ENCODE results near the gene MED13L.

Gene MED13L

DNA sequence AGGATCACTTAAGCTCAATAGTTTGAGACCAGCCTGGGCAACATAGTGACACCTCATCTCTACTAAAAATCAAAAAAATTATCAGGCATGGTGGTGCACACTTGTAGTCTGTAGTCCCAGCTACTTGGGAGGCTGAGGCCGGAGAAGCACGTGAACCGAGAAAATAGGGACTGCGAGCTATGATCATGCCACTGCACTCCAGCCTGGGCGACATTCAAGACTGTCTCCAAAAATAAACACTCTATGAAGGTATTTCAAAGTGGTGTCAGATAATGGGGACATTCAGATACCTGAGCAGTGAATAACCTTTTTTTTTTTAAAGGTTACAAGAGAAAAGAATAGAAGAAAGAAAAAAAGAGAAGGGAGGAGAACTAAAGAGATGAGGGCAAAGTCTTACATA lies 98.1 kb downstream of the MED13L start:
- TF ChIP-seq, protein P1, sequence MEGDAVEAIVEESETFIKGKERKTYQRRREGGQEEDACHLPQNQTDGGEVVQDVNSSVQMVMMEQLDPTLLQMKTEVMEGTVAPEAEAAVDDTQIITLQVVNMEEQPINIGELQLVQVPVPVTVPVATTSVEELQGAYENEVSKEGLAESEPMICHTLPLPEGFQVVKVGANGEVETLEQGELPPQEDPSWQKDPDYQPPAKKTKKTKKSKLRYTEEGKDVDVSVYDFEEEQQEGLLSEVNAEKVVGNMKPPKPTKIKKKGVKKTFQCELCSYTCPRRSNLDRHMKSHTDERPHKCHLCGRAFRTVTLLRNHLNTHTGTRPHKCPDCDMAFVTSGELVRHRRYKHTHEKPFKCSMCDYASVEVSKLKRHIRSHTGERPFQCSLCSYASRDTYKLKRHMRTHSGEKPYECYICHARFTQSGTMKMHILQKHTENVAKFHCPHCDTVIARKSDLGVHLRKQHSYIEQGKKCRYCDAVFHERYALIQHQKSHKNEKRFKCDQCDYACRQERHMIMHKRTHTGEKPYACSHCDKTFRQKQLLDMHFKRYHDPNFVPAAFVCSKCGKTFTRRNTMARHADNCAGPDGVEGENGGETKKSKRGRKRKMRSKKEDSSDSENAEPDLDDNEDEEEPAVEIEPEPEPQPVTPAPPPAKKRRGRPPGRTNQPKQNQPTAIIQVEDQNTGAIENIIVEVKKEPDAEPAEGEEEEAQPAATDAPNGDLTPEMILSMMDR (IDR thresholded peaks at IDR 0.05; ENCODE audit: low read length, missing control alignments): no peak
- no peak for DNase-seq (ENCODE audit: low read depth)
- H3K4me3 ChIP-seq (replicated peaks; ENCODE audit: low read depth, low read length): no peak overlapping the region

GRCh38 chr12:116177017-116177416 lies 100.5 kb downstream of the MED13L start:
- H3K4me3 ChIP-seq (replicated peaks; ENCODE audit: low read depth, low read length): no peak overlapping the region
- TF ChIP-seq, protein P1 (IDR thresholded peaks at IDR 0.05; ENCODE audit: low read length, missing control alignments): no peak
- no peak for DNase-seq (ENCODE audit: low read depth)

DNA sequence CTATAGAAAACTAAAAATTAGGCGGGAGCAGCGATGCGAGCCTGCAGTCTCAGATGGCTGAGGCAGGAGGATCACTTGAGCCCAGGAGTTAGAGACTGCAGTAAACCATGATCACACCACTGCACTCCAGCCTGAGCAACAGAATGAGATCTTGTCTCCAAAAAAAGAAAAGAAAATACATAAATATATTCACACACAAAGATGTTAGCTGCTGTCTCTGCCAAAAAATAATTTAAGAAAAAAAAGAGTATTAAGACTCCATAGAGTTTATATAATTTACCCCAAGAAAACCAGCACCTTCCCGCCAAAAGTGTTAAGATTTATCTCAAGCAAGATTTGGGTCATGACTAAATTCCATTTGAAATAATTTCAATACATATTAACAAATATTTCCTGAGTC lies 102.6 kb downstream of the MED13L start:
- no peak for DNase-seq (ENCODE audit: low read depth)
- H3K4me3 ChIP-seq (replicated peaks; ENCODE audit: low read depth, low read length): no peak overlapping the region
- TF ChIP-seq, protein P1 (IDR thresholded peaks at IDR 0.05; ENCODE audit: low read length, missing control alignments): no peak

GRCh38 chr12:116174006-116174405 lies 103.5 kb downstream of the MED13L start:
- H3K4me3 ChIP-seq (replicated peaks; ENCODE audit: low read depth, low read length): no peak overlapping the region
- DNase-seq (ENCODE audit: low read depth): no peak
- TF ChIP-seq, protein P1 (IDR thresholded peaks at IDR 0.05; ENCODE audit: low read length, missing control alignments): no peak

- no peak overlapping the region for H3K4me3 ChIP-seq (replicated peaks; ENCODE audit: low read depth, low read length)
- TF ChIP-seq, protein P1 (IDR thresholded peaks at IDR 0.05; ENCODE audit: low read length, missing control alignments): no peak
Observed at GRCh38 chr12:116172224-116172849, 105.2 kb downstream of the MED13L start.

DNA sequence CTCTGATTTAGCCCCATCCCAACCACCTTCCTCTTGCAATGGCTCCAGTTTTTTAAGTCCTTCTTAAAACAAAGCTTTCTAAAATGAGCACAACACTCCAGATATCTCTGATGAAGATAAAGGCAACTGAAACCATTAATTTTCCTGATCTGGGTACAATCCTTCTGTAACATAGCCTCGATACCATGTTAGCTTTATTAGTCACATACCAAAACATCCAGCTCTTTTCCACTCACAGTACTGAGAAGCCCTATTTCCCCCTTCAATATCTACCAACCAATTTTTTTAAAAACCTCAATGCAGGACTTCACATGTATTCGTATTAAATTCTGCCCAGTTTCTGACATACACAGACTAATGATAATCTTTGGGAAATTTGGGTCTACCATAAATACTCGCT lies 105.9 kb downstream of the MED13L start:
- TF ChIP-seq, protein P1 (IDR thresholded peaks at IDR 0.05; ENCODE audit: low read length, missing control alignments): no peak
- no peak overlapping the region for H3K4me3 ChIP-seq (replicated peaks; ENCODE audit: low read depth, low read length)
- DNase-seq (ENCODE audit: low read depth): peak; percentile 33

More at GRCh38 chr12:116172224-116172849, 105.2 kb downstream of the MED13L start:
- DNase-seq (ENCODE audit: low read depth): peak; percentile 17

- no peak overlapping the region for H3K4me3 ChIP-seq (replicated peaks; ENCODE audit: low read depth, low read length)
- TF ChIP-seq, protein P1 (IDR thresholded peaks at IDR 0.05; ENCODE audit: low read length, missing control alignments): no peak
- no peak for DNase-seq (ENCODE audit: low read depth)
Observed at GRCh38 chr12:116169071-116169470, 108.4 kb downstream of the MED13L start.
